Astrocyte (in vitro differentiated cells and primary cell): ENCODE results near the gene GNAI3. TPM values are rescaled to one million over a fixed set of nuclear protein-coding genes. Genes with fewer than 3 reads are reported as not detected.

Experiments
- DNase-seq: peaks from one replicate; pipeline ENCODE4 v3.0.0-alpha.2; 2010; ENCODE audit warnings: low read depth
- FAIRE-seq: peaks from 2 replicates; lab custom pipeline; 2011; peaks lifted over from hg19 to GRCh38; lab: Jason Lieb, UNC
- H2AFZ ChIP-seq: 2 replicates; pipeline ENCODE4 v1.6.0; 2012; ENCODE audit warnings: low read depth, low read length, inconsistent platforms
- H3K27ac ChIP-seq: 2 replicates; pipeline ENCODE4 v1.5.1; 2011; ENCODE audit warnings: low read depth, low read length, inconsistent platforms
- H3K27me3 ChIP-seq: 2 replicates; pipeline ENCODE4 v1.6.0; 2011; ENCODE audit warnings: low read length, inconsistent platforms; ENCODE audit not compliant: insufficient read depth
- H3K36me3 ChIP-seq: 2 replicates; pipeline ENCODE4 v1.5.1; 2011; ENCODE audit warnings: low read length, inconsistent platforms; ENCODE audit not compliant: insufficient read depth
- H3K4me1 ChIP-seq: 2 replicates; pipeline ENCODE4 v1.5.1; 2011; ENCODE audit warnings: low read length, inconsistent platforms; ENCODE audit not compliant: insufficient read depth
- H3K4me2 ChIP-seq: 2 replicates; pipeline ENCODE4 v1.6.0; 2012; ENCODE audit warnings: low read length, inconsistent platforms
- H3K4me3 ChIP-seq: 2 replicates; pipeline ENCODE4 v1.5.1; 2011; ENCODE audit warnings: low read depth, mild to moderate bottlenecking, low read length, inconsistent platforms; ENCODE audit not compliant: insufficient read depth
- H3K79me2 ChIP-seq: 2 replicates; pipeline ENCODE4 v1.6.0; 2012; ENCODE audit warnings: mild to moderate bottlenecking, low read length, inconsistent platforms; ENCODE audit not compliant: insufficient read depth
- H3K9ac ChIP-seq: 2 replicates; pipeline ENCODE4 v1.6.0; 2012; ENCODE audit warnings: mild to moderate bottlenecking, low read length, inconsistent platforms
- H3K9me3 ChIP-seq: 2 replicates; pipeline ENCODE4 v1.5.1; 2012; ENCODE audit warnings: low read depth, mild to moderate bottlenecking, low read length, inconsistent platforms; ENCODE audit not compliant: insufficient read depth
- H4K20me1 ChIP-seq: 2 replicates; pipeline ENCODE4 v1.6.0; 2012; ENCODE audit warnings: low read length, inconsistent platforms; ENCODE audit not compliant: insufficient read depth
- H3K27ac Mint-ChIP-seq: one replicate; pipeline ENCODE4 v1.8.0; 2021; ENCODE audit warnings: mild to moderate bottlenecking, mixed read lengths; ENCODE audit not compliant: unreplicated experiment
- H3K27me3 Mint-ChIP-seq: one replicate; pipeline ENCODE4 v1.8.0; 2021; ENCODE audit warnings: low read depth, mixed read lengths; ENCODE audit not compliant: unreplicated experiment
- H3K36me3 Mint-ChIP-seq: one replicate; pipeline ENCODE4 v1.8.0; 2021; ENCODE audit warnings: low read depth, mixed read lengths; ENCODE audit not compliant: unreplicated experiment
- H3K4me1 Mint-ChIP-seq: one replicate; pipeline ENCODE4 v1.8.0; 2021; ENCODE audit warnings: low read depth, mixed read lengths; ENCODE audit not compliant: unreplicated experiment
- H3K4me3 Mint-ChIP-seq: one replicate; pipeline ENCODE4 v1.8.0; 2021; ENCODE audit warnings: mild to moderate bottlenecking, moderate library complexity, mixed read lengths; ENCODE audit not compliant: unreplicated experiment
- H3K9me3 Mint-ChIP-seq: one replicate; pipeline ENCODE4 v1.8.0; 2021; ENCODE audit warnings: mild to moderate bottlenecking, mixed read lengths; ENCODE audit not compliant: unreplicated experiment
- EZH2 ChIP-seq: IDR thresholded peaks from 2 replicates; pipeline ENCODE4 v1.6.1; 2012; ENCODE audit warnings: mild to moderate bottlenecking, low read length, inconsistent platforms; ENCODE audit not compliant: insufficient read depth
- total RNA-seq: library from RNA; stranded (reverse); gene quantifications from 2 replicates; pipeline ENCODE4 v1.2.1, GENCODE V29; 2021
- TF ChIP-seq, protein P1 (sequence below): IDR thresholded peaks from 2 replicates; pipeline ENCODE4 v1.5.1; 2011; ENCODE audit warnings: low read depth, mild to moderate bottlenecking, inconsistent platforms, low read length, moderate library complexity; ENCODE audit not compliant: insufficient read depth

Gene GNAI3
- total RNA-seq, 1 donor from 2014 or later = 16.1 TPM

DNA sequence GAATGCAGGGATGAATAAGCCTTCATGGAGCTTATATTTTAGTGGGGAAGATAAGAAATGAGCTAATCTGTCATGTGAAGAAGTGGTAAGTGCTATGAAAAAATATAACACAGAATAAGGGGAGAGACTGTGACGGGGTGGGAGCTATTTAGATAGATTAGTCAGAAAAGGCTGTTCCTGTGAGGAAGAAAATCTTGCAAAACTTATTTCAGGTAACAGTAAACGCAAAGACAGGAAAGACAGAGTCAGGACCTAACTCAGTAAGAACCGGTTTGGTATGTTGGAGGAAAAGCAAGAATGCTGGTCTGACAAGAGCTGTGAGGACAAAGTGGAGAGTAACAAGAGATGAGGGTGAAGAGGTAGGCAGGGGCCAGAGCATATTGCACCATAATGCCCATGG, 22.0 kb downstream of the GNAI3 start:
- no peaks in the 10 kb centered on the region for H3K27me3 Mint-ChIP-seq
- Histone ChIP-seq H3K27me3 (no peaks in the 10 kb centered on the region), H3K27ac (peak overlapping the region; percentile 22), H3K4me3 (no peak overlapping the region), H3K9ac (peak overlapping the region; percentile 1), H2AFZ (no peak overlapping the region), H3K36me3 (peaks cover 4% of the 10 kb centered on the region), H3K79me2 (peaks cover 96% of the 10 kb centered on the region), H3K4me2 (no peak overlapping the region), H3K4me1 (no peaks in the 10 kb centered on the region), H3K9me3 (no peaks in the 10 kb centered on the region), H4K20me1 (peaks cover 92% of the 10 kb centered on the region)
- peaks cover 8% of the 10 kb centered on the region for H3K4me1 Mint-ChIP-seq
- DNase-seq = peak; percentile 59
- H3K27ac Mint-ChIP-seq = no peak overlapping the region
- no peak overlapping the region for H3K4me3 Mint-ChIP-seq
- no peak for FAIRE-seq
- no peaks in the 10 kb centered on the region for H3K9me3 Mint-ChIP-seq
- H3K36me3 Mint-ChIP-seq = peaks cover 2% of the 10 kb centered on the region
- TF ChIP-seq, protein P1, sequence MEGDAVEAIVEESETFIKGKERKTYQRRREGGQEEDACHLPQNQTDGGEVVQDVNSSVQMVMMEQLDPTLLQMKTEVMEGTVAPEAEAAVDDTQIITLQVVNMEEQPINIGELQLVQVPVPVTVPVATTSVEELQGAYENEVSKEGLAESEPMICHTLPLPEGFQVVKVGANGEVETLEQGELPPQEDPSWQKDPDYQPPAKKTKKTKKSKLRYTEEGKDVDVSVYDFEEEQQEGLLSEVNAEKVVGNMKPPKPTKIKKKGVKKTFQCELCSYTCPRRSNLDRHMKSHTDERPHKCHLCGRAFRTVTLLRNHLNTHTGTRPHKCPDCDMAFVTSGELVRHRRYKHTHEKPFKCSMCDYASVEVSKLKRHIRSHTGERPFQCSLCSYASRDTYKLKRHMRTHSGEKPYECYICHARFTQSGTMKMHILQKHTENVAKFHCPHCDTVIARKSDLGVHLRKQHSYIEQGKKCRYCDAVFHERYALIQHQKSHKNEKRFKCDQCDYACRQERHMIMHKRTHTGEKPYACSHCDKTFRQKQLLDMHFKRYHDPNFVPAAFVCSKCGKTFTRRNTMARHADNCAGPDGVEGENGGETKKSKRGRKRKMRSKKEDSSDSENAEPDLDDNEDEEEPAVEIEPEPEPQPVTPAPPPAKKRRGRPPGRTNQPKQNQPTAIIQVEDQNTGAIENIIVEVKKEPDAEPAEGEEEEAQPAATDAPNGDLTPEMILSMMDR = no peak
- no peak for TF ChIP-seq EZH2

DNA sequence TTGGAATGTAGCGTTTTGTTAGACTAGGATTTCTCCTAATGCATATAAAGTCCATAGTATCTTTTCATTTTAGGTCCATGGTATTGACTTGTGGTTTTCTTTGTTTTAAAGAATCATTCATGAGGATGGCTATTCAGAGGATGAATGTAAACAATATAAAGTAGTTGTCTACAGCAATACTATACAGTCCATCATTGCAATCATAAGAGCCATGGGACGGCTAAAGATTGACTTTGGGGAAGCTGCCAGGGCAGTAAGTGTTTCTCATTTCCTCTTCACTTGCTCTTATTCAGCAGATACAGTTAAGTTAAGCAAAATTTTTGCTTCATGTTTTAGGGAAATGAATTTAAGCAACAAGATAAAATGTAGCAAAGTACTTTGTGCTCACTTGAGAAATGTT, 25.4 kb downstream of the GNAI3 start:
- Mint-ChIP-seq H3K27me3 (no peaks in the 10 kb centered on the region), H3K27ac (no peak overlapping the region), H3K36me3 (peaks cover 4% of the 10 kb centered on the region), H3K4me3 (no peak overlapping the region), H3K9me3 (no peaks in the 10 kb centered on the region), H3K4me1 (peaks cover 4% of the 10 kb centered on the region)
- H3K36me3 ChIP-seq = peaks cover 8% of the 10 kb centered on the region
- no peak overlapping the region for H3K4me2 ChIP-seq
- peaks cover 84% of the 10 kb centered on the region for H3K79me2 ChIP-seq
- peaks cover 76% of the 10 kb centered on the region for H4K20me1 ChIP-seq
- H3K27me3 ChIP-seq = no peaks in the 10 kb centered on the region
- no peak for FAIRE-seq
- H3K27ac ChIP-seq = no peak overlapping the region
- peaks cover 4% of the 10 kb centered on the region for H3K4me1 ChIP-seq
- DNase-seq = no peak
- H3K4me3 ChIP-seq = no peak overlapping the region
- H3K9ac ChIP-seq = no peak overlapping the region
- TF ChIP-seq, protein P1 = no peak
- TF ChIP-seq EZH2 = no peak
- no peaks in the 10 kb centered on the region for H3K9me3 ChIP-seq
- no peak overlapping the region for H2AFZ ChIP-seq

DNA sequence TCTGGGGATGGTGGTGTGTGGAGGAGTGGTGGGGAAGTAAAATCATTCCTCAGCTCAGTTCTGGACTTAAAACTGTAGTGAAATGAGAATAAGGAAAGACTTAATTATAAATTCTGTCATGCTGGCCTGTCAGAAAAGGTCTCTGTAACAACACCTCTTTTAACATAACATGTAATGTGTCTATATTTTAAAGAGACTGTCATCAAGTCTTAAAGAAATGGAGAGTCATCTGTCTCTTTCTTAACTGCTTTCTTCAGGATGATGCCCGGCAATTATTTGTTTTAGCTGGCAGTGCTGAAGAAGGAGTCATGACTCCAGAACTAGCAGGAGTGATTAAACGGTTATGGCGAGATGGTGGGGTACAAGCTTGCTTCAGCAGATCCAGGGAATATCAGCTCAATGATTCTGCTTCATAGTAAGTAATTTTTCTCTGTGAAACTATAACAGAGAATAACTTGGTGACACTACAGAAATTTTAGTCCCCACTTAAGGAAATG, 30.6 kb downstream of the GNAI3 start:
- Mint-ChIP-seq H3K4me3 (peak overlapping the region; percentile 45), H3K9me3 (no peaks in the 10 kb centered on the region), H3K4me1 (peaks cover 8% of the 10 kb centered on the region), H3K36me3 (peaks cover 11% of the 10 kb centered on the region), H3K27ac (peak overlapping the region; percentile 85), H3K27me3 (no peaks in the 10 kb centered on the region)
- H3K36me3 ChIP-seq = peaks cover 33% of the 10 kb centered on the region
- H2AFZ ChIP-seq = no peak overlapping the region
- no peaks in the 10 kb centered on the region for H3K9me3 ChIP-seq
- H3K27ac ChIP-seq = no peak overlapping the region
- peak overlapping the region; percentile 1 for H3K4me2 ChIP-seq
- no peak overlapping the region for H3K9ac ChIP-seq
- H3K4me3 ChIP-seq = no peak overlapping the region
- no peaks in the 10 kb centered on the region for H3K27me3 ChIP-seq
- DNase-seq = peak; percentile 49
- peaks cover 56% of the 10 kb centered on the region for H3K79me2 ChIP-seq
- no peak for FAIRE-seq
- peaks cover 6% of the 10 kb centered on the region for H3K4me1 ChIP-seq
- TF ChIP-seq, protein P1 = no peak
- no peak for TF ChIP-seq EZH2
- H4K20me1 ChIP-seq = peaks cover 47% of the 10 kb centered on the region
